Esophagus muscularis mucosa (tissue), 4 donors: ENCODE data around the gene TAT. TPM values are rescaled to one million over a fixed set of nuclear protein-coding genes. Genes with fewer than 3 reads are reported as not detected.
"Not testable (repeated sequence)": the region's sequence is repeated elsewhere in the genome, so short reads cannot be mapped to it uniquely, and the experiment has no call there.

ENCODE experiments used
- DNase-seq: peaks from one replicate; pipeline ENCODE4 v3.0.0-alpha.2; 2017; ENCODE audit errors: extremely low spot score
- H3K27ac ChIP-seq, 4 donors: fragments of 200-600 bp; sonication (generic); replicated peaks in 1 of 4; 1 replicate in 3 of 4; 2 replicates in 1 of 4; pipeline ENCODE4 v1.5.1; 2016 to 2019; ENCODE audit warnings: mild to moderate bottlenecking in 1 of 4
- H3K27me3 ChIP-seq, 4 donors: fragments of 200-600 bp; sonication (generic); one replicate each; pipeline versions ENCODE4 v1.5.1 to v1.6.0; 2016 to 2019
- H3K36me3 ChIP-seq, 4 donors: fragments of 200-600 bp; sonication (generic); one replicate each; pipeline ENCODE4 v1.5.1; 2016 to 2019
- H3K4me1 ChIP-seq, 4 donors: fragments of 200-600 bp; sonication (generic); one replicate each; pipeline ENCODE4 v1.5.1; 2016 to 2019
- H3K4me3 ChIP-seq, 4 donors: fragments of 200-600 bp; sonication (generic); 1 replicate in 2 of 4; 2 replicates in 2 of 4; pipeline ENCODE4 v1.5.1; 2016 to 2019; ENCODE audit warnings: mild to moderate bottlenecking in 4 of 4, moderate library complexity in 1 of 4
- H3K9me3 ChIP-seq, 4 donors: fragments of 200-600 bp; sonication (generic); 1 replicate in 3 of 4; 2 replicates in 1 of 4; pipeline ENCODE4 v1.5.1; 2016 to 2019
- EP300 ChIP-seq: sonication (generic); formaldehyde crosslinking; IDR thresholded peaks from one replicate; pipeline ENCODE4 v1.6.1; 2017; ENCODE audit warnings: antibody characterized with exemption
- POLR2A ChIP-seq: fragments of 450-650 bp; IDR thresholded peaks from one replicate; pipeline ENCODE4 v1.6.1; 2017; ENCODE audit warnings: antibody characterized with exemption, moderate library complexity, mild to moderate bottlenecking, low read depth
- POLR2AphosphoS5 ChIP-seq, 2 donors: sonication (generic); formaldehyde crosslinking; IDR thresholded peaks; one replicate each; pipeline ENCODE4 v1.6.1; 2017; ENCODE audit warnings: antibody characterized with exemption in 2 of 2
- WGBS: methylation state at CpG from one replicate; pipeline ENCODE4 v1.1.5; 2018; 5-methylcytosine and 5-hydroxymethylcytosine counted together
- intact Hi-C: fragments of 100-400 bp; cut with DNase I; formaldehyde crosslinking; loops from one replicate; pipeline ENCODE4 v1.15.1; 2023
- total RNA-seq, 4 donors: library from RNA; depleted of rRNA; stranded (reverse); fragments of >200 nt; gene quantifications; one replicate each; pipeline versions ENCODE4 v1.1.0 to v1.2.1, GENCODE V29; 2016
- TF ChIP-seq, protein P1 (sequence below), 3 experiments: fragments of 200-600 bp in 2 of 3; fragments of 450-650 bp in 1 of 3; sonication (generic) in 2 of 3; IDR thresholded peaks; one replicate each; pipeline ENCODE4 v1.5.1; 2017 to 2019; ENCODE audit warnings: antibody characterized with exemption in 3 of 3, mild to moderate bottlenecking in 2 of 3, moderate library complexity in 1 of 3

Gene TAT
- total RNA-seq, 4 donors from 2014 or later: not detected

DNA sequence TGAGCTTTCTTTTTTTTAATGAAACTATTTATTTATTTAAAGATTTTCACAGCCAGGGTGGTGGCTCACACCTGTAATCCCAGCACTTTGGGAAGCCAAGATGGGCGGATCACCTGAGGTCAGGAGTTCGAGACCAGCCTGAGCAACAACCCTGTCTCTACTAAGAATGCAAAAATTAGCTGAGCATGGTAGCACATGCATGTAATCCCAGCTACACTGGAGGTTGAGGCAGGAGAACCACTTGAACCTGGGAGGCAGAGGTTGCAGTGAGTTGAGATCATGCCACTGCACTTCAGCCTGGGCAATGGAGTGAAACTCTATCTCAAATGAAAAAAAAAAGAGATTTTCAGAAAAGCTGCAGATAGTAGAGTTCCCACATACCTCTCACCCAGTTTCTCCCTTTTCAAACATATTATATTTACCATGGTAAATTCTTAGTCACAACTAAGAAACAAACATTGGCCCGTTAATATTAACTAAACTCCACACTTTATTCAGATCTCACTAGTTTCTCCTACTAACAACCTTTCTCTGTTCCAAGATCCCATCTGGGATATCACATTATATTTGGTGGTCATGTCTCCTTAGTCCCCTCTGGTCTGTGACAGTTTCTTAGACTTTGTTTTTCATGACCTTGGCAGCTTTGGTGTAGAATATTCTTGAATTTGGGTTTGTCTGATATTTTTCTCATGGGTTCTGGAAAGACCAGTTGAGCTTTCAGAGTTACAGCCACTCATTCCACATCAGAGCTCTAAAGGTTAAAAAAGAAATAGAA lies 7.8 kb upstream of the TAT start:
- Histone ChIP-seq H3K4me3 (no peak overlapping the region), H3K4me1 (no peaks in the 10 kb centered on the region), H3K36me3 (no peaks in the 10 kb centered on the region), H3K9me3 (no peaks in the 10 kb centered on the region), H3K27ac (no peak overlapping the region), H3K27me3 (peaks cover 0 to 9% (median 0%) of the 10 kb centered on the region in 4 donors)
- DNase-seq: no peak
- WGBS: 91% methylated on average over 3 of the region's 3 CpGs
- TF ChIP-seq POLR2A: no peak
- no peak for TF ChIP-seq POLR2AphosphoS5 (IDR thresholded peaks at IDR 0.05)
- TF ChIP-seq, protein P1, sequence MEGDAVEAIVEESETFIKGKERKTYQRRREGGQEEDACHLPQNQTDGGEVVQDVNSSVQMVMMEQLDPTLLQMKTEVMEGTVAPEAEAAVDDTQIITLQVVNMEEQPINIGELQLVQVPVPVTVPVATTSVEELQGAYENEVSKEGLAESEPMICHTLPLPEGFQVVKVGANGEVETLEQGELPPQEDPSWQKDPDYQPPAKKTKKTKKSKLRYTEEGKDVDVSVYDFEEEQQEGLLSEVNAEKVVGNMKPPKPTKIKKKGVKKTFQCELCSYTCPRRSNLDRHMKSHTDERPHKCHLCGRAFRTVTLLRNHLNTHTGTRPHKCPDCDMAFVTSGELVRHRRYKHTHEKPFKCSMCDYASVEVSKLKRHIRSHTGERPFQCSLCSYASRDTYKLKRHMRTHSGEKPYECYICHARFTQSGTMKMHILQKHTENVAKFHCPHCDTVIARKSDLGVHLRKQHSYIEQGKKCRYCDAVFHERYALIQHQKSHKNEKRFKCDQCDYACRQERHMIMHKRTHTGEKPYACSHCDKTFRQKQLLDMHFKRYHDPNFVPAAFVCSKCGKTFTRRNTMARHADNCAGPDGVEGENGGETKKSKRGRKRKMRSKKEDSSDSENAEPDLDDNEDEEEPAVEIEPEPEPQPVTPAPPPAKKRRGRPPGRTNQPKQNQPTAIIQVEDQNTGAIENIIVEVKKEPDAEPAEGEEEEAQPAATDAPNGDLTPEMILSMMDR (IDR thresholded peaks at IDR 0.05): no peak
- TF ChIP-seq EP300: no peak
- intact Hi-C loops: no loop called here

DNA sequence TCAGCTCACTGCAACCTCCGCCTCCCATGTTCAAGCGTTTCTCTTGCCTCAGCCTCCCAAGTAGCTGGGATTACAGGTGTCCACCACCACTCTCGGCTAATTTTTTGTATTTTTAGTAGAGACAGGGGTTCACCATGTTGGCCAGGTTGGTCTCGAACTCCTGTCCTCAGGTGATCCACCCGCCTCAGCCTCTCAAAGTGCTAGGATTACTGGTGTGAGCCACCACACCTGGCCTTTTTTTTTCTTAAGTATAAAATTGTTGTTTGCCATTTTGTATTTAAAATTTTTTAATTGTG lies 5.6 kb upstream of the TAT start:
- H3K36me3 ChIP-seq, H3K4me3 ChIP-seq, intact Hi-C loops, H3K27me3 ChIP-seq, H3K27ac ChIP-seq, H3K9me3 ChIP-seq, H3K4me1 ChIP-seq, DNase-seq: not testable (repeated sequence)
- 92% methylated on average over 5 of the region's 5 CpGs for WGBS

DNA sequence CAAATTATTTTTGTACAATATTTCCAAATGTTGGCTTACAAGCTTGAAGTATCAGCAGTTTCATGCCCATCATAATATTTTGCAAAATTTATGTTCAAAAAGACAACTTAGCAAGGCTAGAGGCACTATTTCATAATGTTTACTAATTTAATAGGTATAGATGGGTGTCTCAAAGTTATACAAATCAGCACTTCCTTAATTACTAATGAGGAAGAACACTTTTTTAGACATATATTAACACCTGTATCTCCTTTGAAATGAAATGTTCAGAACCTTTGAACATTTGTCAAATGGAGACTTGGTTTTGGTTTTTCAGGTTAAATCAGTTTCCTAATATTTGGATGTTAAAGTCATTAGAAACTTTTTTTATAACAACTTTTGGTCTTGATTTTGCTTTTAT lies 2.2 kb downstream of the TAT start:
- H3K4me3 ChIP-seq: no peak overlapping the region
- no peak for DNase-seq
- intact Hi-C loops: no loop called here
- no peaks in the 10 kb centered on the region for H3K9me3 ChIP-seq
- no peak for TF ChIP-seq POLR2AphosphoS5 (IDR thresholded peaks at IDR 0.05)
- peaks cover 0 to 13% (median 0%) of the 10 kb centered on the region in 4 donors for H3K27me3 ChIP-seq
- no peaks in the 10 kb centered on the region for H3K36me3 ChIP-seq
- H3K4me1 ChIP-seq: no peaks in the 10 kb centered on the region
- H3K27ac ChIP-seq: no peak overlapping the region

DNA sequence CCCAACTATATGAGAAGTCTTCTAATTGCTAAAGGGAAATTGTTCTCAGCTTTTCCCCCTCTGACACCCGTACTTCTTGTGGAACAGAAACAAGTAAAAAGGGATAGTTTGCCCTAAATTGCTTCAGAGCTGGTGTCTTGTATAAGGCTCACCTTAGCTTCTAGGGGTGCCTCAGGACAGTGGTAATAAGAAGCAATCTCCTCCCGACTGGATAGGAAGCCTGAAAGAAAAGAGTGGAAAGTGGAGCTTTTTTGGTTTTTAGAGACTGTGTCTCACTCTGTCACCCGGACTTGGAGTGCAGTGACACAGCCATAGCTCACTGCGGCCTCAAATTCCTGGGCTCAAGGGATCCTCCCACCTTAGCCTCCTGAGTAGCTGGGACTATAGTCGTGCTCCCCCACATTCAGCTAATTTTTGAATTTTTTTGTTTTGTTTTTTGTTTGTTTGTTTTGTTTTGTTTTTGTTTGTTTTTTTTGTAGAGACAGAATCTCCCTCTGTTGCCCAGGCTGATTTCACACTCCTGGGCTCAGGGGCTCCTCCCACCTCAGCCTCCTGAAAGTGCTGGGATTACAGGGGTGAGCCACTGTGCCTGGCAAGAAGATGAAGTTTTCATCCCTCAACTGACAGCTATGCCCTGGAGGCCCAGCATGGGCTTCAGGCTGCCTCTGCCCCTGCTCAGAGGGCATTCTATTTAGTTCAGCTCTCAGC lies 3.4 kb downstream of the TAT start:
- no peak overlapping the region for H3K4me3 ChIP-seq
- H3K9me3 ChIP-seq: no peaks in the 10 kb centered on the region
- no peak for DNase-seq
- intact Hi-C loops: no loop called here
- TF ChIP-seq EP300: no peak
- H3K27me3 ChIP-seq: peaks cover 0 to 13% (median 0%) of the 10 kb centered on the region in 4 donors
- no peak overlapping the region for H3K27ac ChIP-seq
- H3K4me1 ChIP-seq: no peaks in the 10 kb centered on the region
- no peaks in the 10 kb centered on the region for H3K36me3 ChIP-seq
- 78% methylated on average over 5 of the region's 5 CpGs for WGBS

DNA sequence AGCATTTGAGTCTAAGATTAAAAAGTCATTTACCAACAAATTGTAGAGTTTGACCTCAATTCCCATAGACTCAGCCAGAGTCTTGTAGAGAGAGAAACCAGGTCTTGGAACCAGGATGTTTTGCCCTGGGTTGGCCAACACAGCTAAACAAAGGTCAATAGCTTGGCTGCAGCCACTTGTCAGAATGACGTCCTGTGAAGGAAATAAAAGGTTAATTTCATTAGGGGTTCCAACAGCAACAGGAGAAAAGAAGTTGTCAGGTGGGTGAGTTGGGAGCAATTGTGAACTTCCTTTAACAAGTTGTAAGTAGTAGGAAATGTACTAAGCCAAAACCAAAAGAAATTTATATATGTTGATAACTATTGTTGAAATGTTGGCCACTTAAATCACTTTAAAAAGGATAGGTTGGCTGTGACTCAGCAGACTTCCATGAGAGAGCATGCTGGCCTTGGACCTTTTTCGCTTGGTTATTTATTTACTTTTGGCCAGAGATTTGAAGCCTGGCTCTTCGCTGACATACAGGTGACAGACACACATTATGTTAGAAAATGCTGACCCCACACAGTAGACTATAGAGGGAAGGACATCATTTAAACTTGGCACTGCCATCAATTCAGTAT lies 4.3 kb downstream of the TAT start:
- peaks cover 0 to 8% (median 0%) of the 10 kb centered on the region in 4 donors for H3K27me3 ChIP-seq
- H3K9me3 ChIP-seq: no peaks in the 10 kb centered on the region
- H3K4me3 ChIP-seq: no peak overlapping the region
- H3K4me1 ChIP-seq: no peaks in the 10 kb centered on the region
- DNase-seq: no peak
- intact Hi-C loops: no loop called here
- no peaks in the 10 kb centered on the region for H3K36me3 ChIP-seq
- TF ChIP-seq POLR2AphosphoS5 (IDR thresholded peaks at IDR 0.05): no peak
- no peak for TF ChIP-seq POLR2A
- TF ChIP-seq EP300: no peak
- TF ChIP-seq, protein P1 (IDR thresholded peaks at IDR 0.05): no peak
- H3K27ac ChIP-seq: no peak overlapping the region
- 49% methylated on average over 3 of the region's 3 CpGs for WGBS

DNA sequence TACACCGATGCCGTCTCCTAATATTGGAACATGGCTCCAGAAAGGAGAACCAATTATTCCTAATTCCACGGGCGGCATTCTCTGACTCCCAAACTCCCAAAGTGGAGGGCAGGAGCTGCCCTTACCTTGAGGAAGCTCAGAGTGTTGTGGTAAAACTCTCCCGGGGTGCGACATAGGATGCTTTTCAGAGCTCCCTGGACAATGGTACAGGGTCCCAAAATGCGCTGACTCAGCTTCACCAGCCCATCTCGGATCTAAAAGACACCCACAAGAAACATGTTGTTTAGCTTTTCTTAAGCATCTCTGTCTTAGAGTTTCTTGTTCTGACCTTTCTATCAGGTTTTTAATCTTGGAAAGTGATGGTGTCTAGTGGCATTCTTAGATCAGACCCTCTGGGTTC lies 6.7 kb downstream of the TAT start:
- 94% methylated on average over 8 of the region's 8 CpGs for WGBS
- Histone ChIP-seq H3K27ac (no peak overlapping the region), H3K4me1 (peaks cover 0 to 9% (median 4%) of the 10 kb centered on the region in 4 donors), H3K4me3 (no peak overlapping the region), H3K36me3 (no peaks in the 10 kb centered on the region), H3K9me3 (no peaks in the 10 kb centered on the region), H3K27me3 (no peaks in the 10 kb centered on the region)
- intact Hi-C loops: no loop called here
- DNase-seq: no peak
- TF ChIP-seq POLR2AphosphoS5 (IDR thresholded peaks at IDR 0.05) (no peak), POLR2A (no peak), EP300 (no peak)
- TF ChIP-seq, protein P1 (IDR thresholded peaks at IDR 0.05): no peak
